Heart right ventricle (tissue), 16 donors: ENCODE measurements around the gene ANKRD28. TPM values are rescaled to one million over a fixed set of nuclear protein-coding genes. Genes with fewer than 3 reads are reported as not detected.

Experiments
- ATAC-seq, 8 donors: fragments of 200-7000 bp; cut with Tn5 transposase; one replicate each; pipeline ENCODE4 v1.9.1; 2020; ENCODE audit warnings: mild to moderate bottlenecking in 8 of 8, moderate library complexity in 8 of 8, moderate number of reproducible peaks in 1 of 8
- DNase-seq, 2 donors: peaks; one replicate each; pipeline ENCODE4 v3.0.0-alpha.2; 2020
- H3K27ac ChIP-seq, 10 donors: fragments of 200-600 bp; sonication (generic) in 2 of 10; one replicate each; pipeline versions ENCODE4 v1.5.0 to v1.8.0; 2020 to 2022; ENCODE audit warnings: mild to moderate bottlenecking in 3 of 10
- H3K27me3 ChIP-seq, 7 donors: fragments of 200-600 bp; one replicate each; pipeline ENCODE4 v1.8.0; 2021 to 2022; ENCODE audit warnings: mild to moderate bottlenecking in 2 of 7
- H3K36me3 ChIP-seq, 9 donors: fragments of 200-600 bp; sonication (generic) in 1 of 9; one replicate each; pipeline versions ENCODE4 v1.5.0 to v1.8.0; 2020 to 2022; ENCODE audit warnings: mild to moderate bottlenecking in 2 of 9
- H3K4me1 ChIP-seq, 9 donors: fragments of 200-600 bp; sonication (generic) in 1 of 9; one replicate each; pipeline versions ENCODE4 v1.5.0 to v1.8.0; 2020 to 2022; ENCODE audit warnings: mild to moderate bottlenecking in 4 of 9
- H3K4me3 ChIP-seq, 10 donors: fragments of 200-600 bp; sonication (generic) in 2 of 10; one replicate each; pipeline versions ENCODE4 v1.5.0 to v1.8.0; 2020 to 2022; ENCODE audit warnings: mild to moderate bottlenecking in 7 of 10, moderate library complexity in 2 of 10
- H3K9me3 ChIP-seq, 11 donors: fragments of 200-600 bp in 10 of 11; sonication (generic) in 2 of 11; one replicate each; pipeline versions ENCODE4 v1.5.0 to v1.8.0; 2013 to 2022; ENCODE audit warnings: mild to moderate bottlenecking in 2 of 11, control low read depth in 1 of 11, moderate library complexity in 1 of 11
- WGBS, 2 donors: extraction: QIAGEN DNeasy Blood & Tissue Kit; methylation state at CpG; one replicate each; pipeline ENCODE4 v1.1.7; 2013; ENCODE audit warnings: inconsistent platforms in 1 of 2; 5-methylcytosine and 5-hydroxymethylcytosine counted together
- intact Hi-C, 10 donors: fragments of 100-400 bp; cut with DNase I; formaldehyde crosslinking; loops; one replicate each; pipeline versions ENCODE4 v1.11.1 to v1.14.2; 2022
- polyA plus RNA-seq, 2 donors: library from polyadenylated mRNA; stranded (reverse); fragments of 200-250 nt; gene quantifications; one replicate each; pipeline ENCODE4 v1.2.3, GENCODE V29; 2013
- total RNA-seq, 10 donors: library from RNA; stranded (reverse); fragmentation: NEBNext Ultra II Directional in 3 of 10; extraction: Animal tissue kit (Norgen Biotek cat#: 25700) in 3 of 10; gene quantifications; one replicate each; pipeline versions ENCODE4 v1.2.1 to v1.2.4, GENCODE V29; 2021 to 2023
- TF ChIP-seq, protein P1 (sequence below), 9 donors: fragments of 200-600 bp; sonication (generic) in 2 of 9; IDR thresholded peaks; one replicate each; pipeline versions ENCODE4 v1.5.0 to v1.8.0; 2021 to 2022; ENCODE audit warnings: antibody characterized with exemption in 9 of 9, mild to moderate bottlenecking in 5 of 9, moderate library complexity in 1 of 9
- donor health status: Arrhythmogenic right ventricular cardiomyopathy.
- donor health status: ischemic (EF 13 %, LVEDD 7.1; RV severe dilation, severe dysfunction).
- donor health status: healthy with polysubstance abuse.
- donor health status: DM: no; HTN: yes; CAD: no.
- donor health status: DM: no; HTN: no; CAD: no.
- donor health status: ischemic (EF 25% LVEDD 6.9; RV normal size, moderate dysfunction).
- donor health status: ischemic (EF 25% LVEDD 5.7; RV mildly dilated, moderate dysfunction).
- donor health status: healthy.
- donor health status: DM: yes; HTN: yes; CAD: no.
- donor health status: Ischemic cardiomyopathy.
- donor health status: ischemic (EF 35%, LVEDD 5.7; RV mildly dilated, moderate dysfunction).
- donor health status: nonischemic (EF 11% LVEDD 7.7; RV severe dilation, severe dysfunction).
- donor health status: DM: yes; HTN: yes; CAD: no.
- donor health status: PGD.
- donor health status: ischemic (EF 29% LVEDD 5.4; RV normal size, mild dysfunction).
- donor health status: nonischemic (EF 23%, LVEDD 6.1; RV moderate dilation, normal function).

ANKRD28 gene
- total and polyA plus RNA-seq, 12 donors: 5.9 to 30.8 (median 27.1) TPM

DNA sequence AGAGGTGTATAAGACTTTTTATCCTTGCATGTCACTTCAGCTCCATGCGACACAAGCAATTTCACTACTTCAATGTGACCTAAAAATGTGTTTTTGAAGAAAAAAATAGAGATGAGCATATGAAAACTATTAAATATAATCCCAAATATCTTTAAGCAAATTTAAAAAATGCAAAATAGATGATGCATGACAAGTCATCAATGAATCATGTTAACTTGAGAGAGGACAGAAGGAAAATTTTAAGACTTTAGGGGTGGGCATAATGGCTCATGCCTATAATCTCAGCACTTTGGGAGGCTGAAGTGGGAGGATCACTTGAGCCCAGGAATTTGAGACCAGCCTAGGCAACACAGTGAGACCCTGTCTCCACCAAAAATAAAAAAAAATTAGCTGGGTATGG is 73.3 kb downstream of the ANKRD28 start:
- no peak overlapping the region for H3K4me3 ChIP-seq
- no peak overlapping the region for H3K27ac ChIP-seq
- DNase-seq (no peak), ATAC-seq (no peak)
- no peaks in the 10 kb centered on the region for H3K27me3 ChIP-seq
- intact Hi-C loops: no loop called here
- H3K9me3 ChIP-seq: no peaks in the 10 kb centered on the region
- peaks cover 0 to 64% (median 14%) of the 10 kb centered on the region in 9 donors for H3K36me3 ChIP-seq
- no peaks in the 10 kb centered on the region for H3K4me1 ChIP-seq
- TF ChIP-seq, protein P1, sequence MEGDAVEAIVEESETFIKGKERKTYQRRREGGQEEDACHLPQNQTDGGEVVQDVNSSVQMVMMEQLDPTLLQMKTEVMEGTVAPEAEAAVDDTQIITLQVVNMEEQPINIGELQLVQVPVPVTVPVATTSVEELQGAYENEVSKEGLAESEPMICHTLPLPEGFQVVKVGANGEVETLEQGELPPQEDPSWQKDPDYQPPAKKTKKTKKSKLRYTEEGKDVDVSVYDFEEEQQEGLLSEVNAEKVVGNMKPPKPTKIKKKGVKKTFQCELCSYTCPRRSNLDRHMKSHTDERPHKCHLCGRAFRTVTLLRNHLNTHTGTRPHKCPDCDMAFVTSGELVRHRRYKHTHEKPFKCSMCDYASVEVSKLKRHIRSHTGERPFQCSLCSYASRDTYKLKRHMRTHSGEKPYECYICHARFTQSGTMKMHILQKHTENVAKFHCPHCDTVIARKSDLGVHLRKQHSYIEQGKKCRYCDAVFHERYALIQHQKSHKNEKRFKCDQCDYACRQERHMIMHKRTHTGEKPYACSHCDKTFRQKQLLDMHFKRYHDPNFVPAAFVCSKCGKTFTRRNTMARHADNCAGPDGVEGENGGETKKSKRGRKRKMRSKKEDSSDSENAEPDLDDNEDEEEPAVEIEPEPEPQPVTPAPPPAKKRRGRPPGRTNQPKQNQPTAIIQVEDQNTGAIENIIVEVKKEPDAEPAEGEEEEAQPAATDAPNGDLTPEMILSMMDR (IDR thresholded peaks at IDR 0.05): no peak
- WGBS, 2 donors: 97 to 98% methylated on average over 1 of the region's 1 CpG

- intact Hi-C loops: no loop called here
- no peaks in the 10 kb centered on the region for H3K27me3 ChIP-seq
- no peaks in the 10 kb centered on the region for H3K9me3 ChIP-seq
- peaks cover 0 to 68% (median 14%) of the 10 kb centered on the region in 9 donors for H3K36me3 ChIP-seq
- TF ChIP-seq, protein P1 (IDR thresholded peaks at IDR 0.05): no peak
- no peaks in the 10 kb centered on the region for H3K4me1 ChIP-seq
- no peak for ATAC-seq
- no peak overlapping the region for H3K4me3 ChIP-seq
- no peak overlapping the region for H3K27ac ChIP-seq
- no peak for DNase-seq
Measured at GRCh38 chr3:15723624-15723884, 74.2 kb downstream of the ANKRD28 start.

DNA sequence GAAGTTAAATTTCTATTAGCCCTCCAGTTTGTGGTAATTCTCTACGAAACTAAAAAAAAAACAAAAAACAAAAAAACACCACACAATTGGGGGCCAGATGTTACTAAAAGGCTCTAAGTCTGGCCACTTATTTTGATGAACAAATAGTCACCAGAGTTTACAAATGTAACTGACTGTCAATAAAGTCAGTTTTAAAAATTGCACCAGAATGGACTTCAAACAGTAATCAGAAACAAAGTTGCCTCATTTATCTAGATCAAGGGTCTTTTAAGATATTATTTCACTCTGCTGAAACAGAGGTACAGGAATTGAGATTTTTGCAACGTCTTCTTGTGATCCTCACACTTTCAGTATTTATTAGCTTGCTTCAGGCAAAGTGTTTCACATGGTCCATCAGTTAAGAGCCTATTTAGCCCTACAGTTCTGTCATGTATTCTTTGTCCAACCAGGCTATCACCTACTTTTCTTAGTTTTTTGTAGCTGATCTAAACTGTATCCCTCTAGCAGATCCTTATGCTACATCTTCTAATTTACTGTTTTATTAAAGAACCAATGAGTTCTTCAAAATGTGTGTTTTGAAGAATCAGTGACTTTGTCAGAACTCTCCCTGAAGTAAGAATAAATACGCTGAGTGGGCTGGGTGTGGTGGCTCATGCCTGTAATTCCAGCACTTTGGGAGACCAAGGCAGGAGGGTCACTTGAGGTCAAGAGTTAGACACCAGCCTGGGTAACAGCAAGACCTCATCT is 74.7 kb downstream of the ANKRD28 start:
- peaks cover 0 to 68% (median 14%) of the 10 kb centered on the region in 9 donors for H3K36me3 ChIP-seq
- no peaks in the 10 kb centered on the region for H3K27me3 ChIP-seq
- DNase-seq: no peak
- no peak overlapping the region for H3K27ac ChIP-seq
- no peaks in the 10 kb centered on the region for H3K4me1 ChIP-seq
- ATAC-seq: no peak
- no peak overlapping the region for H3K4me3 ChIP-seq
- TF ChIP-seq, protein P1 (IDR thresholded peaks at IDR 0.05): no peak
- intact Hi-C loops: no loop called here
- H3K9me3 ChIP-seq: no peaks in the 10 kb centered on the region
- 61 to 85% methylated on average over 3 of the region's 3 CpGs for WGBS, 2 donors

- H3K9me3 ChIP-seq: no peaks in the 10 kb centered on the region
- TF ChIP-seq, protein P1 (IDR thresholded peaks at IDR 0.05): no peak
- DNase-seq (no peak), ATAC-seq (no peak)
- H3K36me3 ChIP-seq: peaks cover 0 to 46% (median 6%) of the 10 kb centered on the region in 9 donors
- 96 to 99% methylated on average over 3 of the region's 3 CpGs for WGBS, 2 donors
- no peaks in the 10 kb centered on the region for H3K27me3 ChIP-seq
- no peak overlapping the region for H3K27ac ChIP-seq
- no peak overlapping the region for H3K4me3 ChIP-seq
- no peaks in the 10 kb centered on the region for H3K4me1 ChIP-seq
- intact Hi-C loops: no loop called here
Measured at GRCh38 chr3:15716178-15716577, 81.6 kb downstream of the ANKRD28 start.
